Skeletal muscle satellite cell (primary cell): ENCODE results near the gene JMJD1C. TPM values are rescaled to one million over a fixed set of nuclear protein-coding genes. Genes with fewer than 3 reads are reported as not detected.
A peak's percentile ranks its signal among the peaks of the same experiment; 100 is the strongest.

Source experiments
- H3K27me3 ChIP-seq: 2 replicates; pipeline ENCODE4 v1.7.0; 2013; ENCODE audit warnings: low read length; ENCODE audit not compliant: control insufficient read depth, insufficient read depth
- H3K36me3 ChIP-seq: 2 replicates; pipeline ENCODE4 v1.7.0; 2013; ENCODE audit warnings: mild to moderate bottlenecking, control low read depth, low read length; ENCODE audit not compliant: insufficient read depth
- H3K4me1 ChIP-seq: 2 replicates; pipeline ENCODE4 v1.7.0; 2013; ENCODE audit warnings: low read length; ENCODE audit not compliant: control insufficient read depth, insufficient read depth
- H3K4me2 ChIP-seq: 2 replicates; pipeline ENCODE4 v1.7.0; 2013; ENCODE audit warnings: mild to moderate bottlenecking, low read length
- H3K4me3 ChIP-seq: 2 replicates; pipeline ENCODE4 v1.7.0; 2013; ENCODE audit warnings: low read length
- H3K9ac ChIP-seq: 2 replicates; pipeline ENCODE4 v1.7.0; 2013; ENCODE audit warnings: mild to moderate bottlenecking, low read depth, low read length, moderate library complexity
- H3K9me3 ChIP-seq: replicated peaks from 2 replicates; pipeline ENCODE4 v1.7.0; 2013; ENCODE audit warnings: mild to moderate bottlenecking, control low read depth, low read length
- small RNA-seq: library from RNA; depleted of rRNA; stranded (forward); fragments of <200 nt; gene quantifications from one replicate; pipeline ENCODE3, GENCODE V24; 2012

JMJD1C gene

DNA sequence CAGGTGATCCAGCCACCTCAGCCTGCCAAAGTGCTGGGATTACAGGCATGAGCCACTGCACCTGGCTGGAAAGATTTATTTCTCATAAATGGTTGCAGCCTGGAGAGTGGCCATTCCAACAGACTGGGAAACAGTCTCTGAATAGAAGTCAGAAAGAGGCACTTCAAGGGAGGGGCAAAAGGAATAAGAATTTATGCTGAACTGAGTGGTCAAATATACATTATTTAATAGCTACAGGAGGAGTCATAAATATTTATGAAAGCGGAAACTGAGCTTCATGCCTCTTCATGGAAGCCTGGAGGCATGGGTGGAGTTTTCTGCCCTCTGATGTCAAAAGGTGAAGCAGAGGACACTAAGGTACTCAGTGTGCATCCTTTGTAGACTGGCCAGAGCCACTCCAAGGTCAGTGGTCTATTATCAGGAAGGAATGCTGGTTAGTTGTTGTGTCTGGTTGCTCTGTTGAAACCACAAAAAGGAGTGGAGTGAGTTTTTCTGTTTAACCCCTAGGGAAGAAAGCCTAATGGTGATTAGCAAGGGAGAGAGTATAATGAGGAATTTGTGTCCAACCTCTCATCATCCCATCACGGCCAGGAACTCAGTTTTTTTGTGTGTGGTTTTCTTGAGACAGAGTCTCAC lies 341.9 kb downstream of the JMJD1C start:
- H3K4me2 ChIP-seq: no peak overlapping the region
- H3K4me3 ChIP-seq: no peak overlapping the region
- H3K27me3 ChIP-seq: no peaks in the 10 kb centered on the region
- H3K9me3 ChIP-seq: no peaks in the 10 kb centered on the region
- no peak overlapping the region for H3K9ac ChIP-seq
- H3K4me1 ChIP-seq: peaks cover 10% of the 10 kb centered on the region
- H3K36me3 ChIP-seq: no peaks in the 10 kb centered on the region

DNA sequence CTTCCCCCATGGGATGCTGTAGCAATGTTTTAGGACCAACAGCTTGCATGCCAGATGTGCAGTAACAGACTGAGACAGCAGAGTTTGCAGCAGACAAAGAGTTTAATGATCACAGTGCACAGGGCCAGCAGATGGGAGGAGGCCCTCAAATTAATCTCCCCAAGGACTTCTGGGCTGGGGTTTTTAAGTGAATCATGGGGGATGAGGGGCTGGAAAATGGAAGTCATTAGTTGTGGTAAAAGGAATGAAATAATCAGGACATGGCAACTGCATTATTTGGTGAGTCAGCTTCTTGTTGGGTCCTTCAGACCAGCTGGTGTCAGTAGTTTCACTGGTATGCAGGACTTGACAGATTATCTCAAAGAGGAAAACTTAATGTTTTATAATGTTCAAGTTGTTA lies 345.2 kb downstream of the JMJD1C start:
- Histone ChIP-seq H3K9me3 (no peaks in the 10 kb centered on the region), H3K4me2 (no peak overlapping the region), H3K9ac (no peak overlapping the region), H3K4me1 (peaks cover 18% of the 10 kb centered on the region), H3K27me3 (no peaks in the 10 kb centered on the region), H3K36me3 (no peaks in the 10 kb centered on the region), H3K4me3 (no peak overlapping the region)

DNA sequence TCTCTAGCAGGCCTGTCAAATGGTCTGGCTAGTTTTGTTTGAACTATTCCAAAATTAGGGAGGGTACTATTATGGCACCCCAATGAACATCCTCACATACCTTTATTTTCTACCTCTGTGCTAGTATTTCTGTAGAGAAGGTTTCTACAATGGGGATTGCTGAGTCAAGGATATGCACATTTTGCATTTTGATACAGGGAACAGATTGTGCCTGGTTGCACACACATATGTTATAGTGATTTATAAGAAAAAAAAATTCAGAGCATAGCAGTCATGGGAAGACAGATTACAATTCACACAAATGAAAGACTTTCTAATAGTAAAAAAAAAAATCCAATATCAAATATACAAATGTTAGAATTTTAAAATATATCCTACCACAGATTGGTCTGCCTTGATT lies 346.7 kb downstream of the JMJD1C start:
- no peaks in the 10 kb centered on the region for H3K36me3 ChIP-seq

More for the DNA sequence above, 346.7 kb downstream of the JMJD1C start:
- H3K9me3 ChIP-seq: no peaks in the 10 kb centered on the region
- no peak overlapping the region for H3K9ac ChIP-seq
- H3K4me1 ChIP-seq: peaks cover 24% of the 10 kb centered on the region
- no peak overlapping the region for H3K4me2 ChIP-seq
- H3K4me3 ChIP-seq: no peak overlapping the region
- H3K27me3 ChIP-seq: no peaks in the 10 kb centered on the region

Small RNA genes lying within 50 kb of the gene (small RNA-seq; reads per million reads assigned to genes)
- gene AC022022.1 (not detected), gene MIR1296 (1.5 reads per million, percentile 54 among the genes with 10 or more reads in this experiment)
